HCT116 (cell line): ENCODE measurements around the gene RNU5D-1.

ENCODE experiments used
- POLR2AphosphoS5 ChIP-seq: IDR thresholded peaks from 2 replicates; pipeline ENCODE4 v1.6.1; 2011; ENCODE audit warnings: mild to moderate bottlenecking, low read depth, low read length, moderate library complexity
- TF ChIP-seq, protein P1 (sequence below), 3 experiments: fragments of 200-600 bp in 1 of 3; sonication (generic) in 1 of 3; IDR thresholded peaks in 2 of 3; conservative IDR thresholded peaks in 1 of 3; 2 replicates each; pipeline ENCODE4 v1.5.1; 2012 to 2017; ENCODE audit warnings: low read depth in 2 of 3, low read length in 2 of 3, antibody characterized with exemption in 1 of 3, borderline replicate concordance in 1 of 3, control low read depth in 1 of 3, mild to moderate bottlenecking in 1 of 3, mixed read lengths in 1 of 3, mixed run types in 1 of 3, moderate library complexity in 1 of 3; ENCODE audit not compliant: insufficient read depth in 1 of 3

DNA sequence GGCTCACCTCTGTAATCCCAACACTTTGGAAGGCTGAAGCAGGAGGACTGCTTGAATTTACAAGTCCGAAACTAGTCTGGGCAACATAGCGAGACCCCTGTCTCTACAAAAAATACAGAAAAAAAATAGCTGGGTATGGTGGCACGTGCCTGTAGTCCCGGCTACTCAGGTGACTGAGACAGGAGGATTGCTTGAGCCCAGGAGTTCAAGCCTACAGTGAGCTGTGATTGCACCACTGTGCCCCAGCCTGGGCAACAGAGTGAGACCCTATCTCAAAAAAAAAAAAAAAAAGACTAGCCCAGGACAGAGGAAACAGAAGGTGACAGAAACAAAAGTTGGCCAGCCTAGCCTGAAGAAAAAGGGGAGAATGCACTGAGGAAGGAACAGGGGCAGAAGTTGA, 35.3 kb downstream of the RNU5D-1 start:
- TF ChIP-seq, protein P1, sequence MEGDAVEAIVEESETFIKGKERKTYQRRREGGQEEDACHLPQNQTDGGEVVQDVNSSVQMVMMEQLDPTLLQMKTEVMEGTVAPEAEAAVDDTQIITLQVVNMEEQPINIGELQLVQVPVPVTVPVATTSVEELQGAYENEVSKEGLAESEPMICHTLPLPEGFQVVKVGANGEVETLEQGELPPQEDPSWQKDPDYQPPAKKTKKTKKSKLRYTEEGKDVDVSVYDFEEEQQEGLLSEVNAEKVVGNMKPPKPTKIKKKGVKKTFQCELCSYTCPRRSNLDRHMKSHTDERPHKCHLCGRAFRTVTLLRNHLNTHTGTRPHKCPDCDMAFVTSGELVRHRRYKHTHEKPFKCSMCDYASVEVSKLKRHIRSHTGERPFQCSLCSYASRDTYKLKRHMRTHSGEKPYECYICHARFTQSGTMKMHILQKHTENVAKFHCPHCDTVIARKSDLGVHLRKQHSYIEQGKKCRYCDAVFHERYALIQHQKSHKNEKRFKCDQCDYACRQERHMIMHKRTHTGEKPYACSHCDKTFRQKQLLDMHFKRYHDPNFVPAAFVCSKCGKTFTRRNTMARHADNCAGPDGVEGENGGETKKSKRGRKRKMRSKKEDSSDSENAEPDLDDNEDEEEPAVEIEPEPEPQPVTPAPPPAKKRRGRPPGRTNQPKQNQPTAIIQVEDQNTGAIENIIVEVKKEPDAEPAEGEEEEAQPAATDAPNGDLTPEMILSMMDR (IDR thresholded peaks at IDR 0.05 in 2 of 3, conservative IDR thresholded peaks at IDR 0.05 in 1 of 3; ENCODE audit: borderline replicate concordance in 1 of 3, insufficient read depth in 1 of 3, low read depth in 2 of 3, low read length in 2 of 3) = no peak
- TF ChIP-seq POLR2AphosphoS5 = no peak
